VCaP (cell line): ENCODE measurements around the gene MAPKBP1.

Source experiments
- H3K27ac ChIP-seq: fragments of 450-650 bp; 2 replicates; pipeline ENCODE4 v1.5.1; 2017
- CTCF ChIP-seq: fragments of 450-650 bp; conservative IDR thresholded peaks from 2 replicates; pipeline ENCODE4 v1.5.1; 2017; ENCODE audit warnings: mild to moderate bottlenecking, moderate library complexity

MAPKBP1 gene

GRCh38 chr15:41794081-41794480, 19.8 kb downstream of the MAPKBP1 start:
- no peak for TF ChIP-seq CTCF
- H3K27ac ChIP-seq, result no peak overlapping the region

GRCh38 chr15:41795996-41796856, 21.9 kb downstream of the MAPKBP1 start:
- TF ChIP-seq CTCF, result no peak
- no peak overlapping the region for H3K27ac ChIP-seq

GRCh38 chr15:41797201-41797944, 23.1 kb downstream of the MAPKBP1 start:
- H3K27ac ChIP-seq, result no peak overlapping the region
- no peak for TF ChIP-seq CTCF

GRCh38 chr15:41798607-41799487, 24.6 kb downstream of the MAPKBP1 start:
- no peak overlapping the region for H3K27ac ChIP-seq
- TF ChIP-seq CTCF, result no peak

DNA sequence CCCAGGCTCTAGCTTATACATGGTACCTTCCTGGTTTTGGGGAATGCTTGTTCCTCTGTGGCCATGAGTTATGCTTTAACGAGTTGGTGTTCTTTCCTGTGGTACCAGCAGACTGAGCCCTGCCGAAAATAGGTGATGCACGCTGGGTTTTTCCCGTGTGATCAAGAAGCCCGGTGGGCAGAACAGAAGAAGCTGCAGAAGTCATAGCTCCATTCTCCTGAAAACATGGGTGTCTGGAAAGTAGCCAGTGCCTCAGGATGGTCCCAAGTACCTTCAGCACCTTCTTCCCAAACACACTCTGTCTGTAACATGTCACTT, 25.2 kb downstream of the MAPKBP1 start:
- no peak overlapping the region for H3K27ac ChIP-seq
- TF ChIP-seq CTCF, result no peak

DNA sequence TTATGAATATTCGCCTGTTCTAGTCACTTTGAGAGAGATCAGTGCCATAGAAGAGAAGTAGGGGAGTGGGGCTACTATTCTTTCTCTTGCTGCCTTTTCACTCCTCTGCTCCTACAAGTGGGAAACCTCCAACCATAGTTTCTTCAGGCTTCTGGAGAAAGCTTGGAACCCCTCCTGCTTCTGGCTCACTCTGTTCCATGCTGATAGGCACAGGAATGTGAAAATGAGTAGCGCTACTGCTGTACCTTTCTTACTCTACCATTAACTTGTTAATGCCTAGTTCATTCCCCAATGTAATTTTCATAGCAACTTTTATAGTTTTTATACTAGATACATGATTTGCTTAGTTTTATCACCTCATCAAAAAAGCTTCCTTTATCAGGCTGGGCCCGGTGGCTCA, 26.9 kb downstream of the MAPKBP1 start:
- TF ChIP-seq CTCF, result no peak
- H3K27ac ChIP-seq, result no peak overlapping the region
